Measurements from ENCODE around the gene SPATC1L.
"Not testable (repeated sequence)": the region's sequence is repeated elsewhere in the genome, so short reads cannot be mapped to it uniquely, and the experiment has no call there.

Gene SPATC1L

GRCh38 chr21:46149205-46149901 lies 34.9 kb downstream of the SPATC1L start:
- DNase-seq (ENCODE audit: low spot score), result no peak

- DNase-seq (ENCODE audit: low spot score), result no peak
Observed at GRCh38 chr21:46148106-46148505, 36.2 kb downstream of the SPATC1L start.

- DNase-seq (ENCODE audit: low spot score), result peak; percentile 29
Observed at GRCh38 chr21:46147429-46147828, 36.8 kb downstream of the SPATC1L start.

- no peak for DNase-seq (ENCODE audit: low spot score)
Observed at GRCh38 chr21:46146856-46147255, 37.4 kb downstream of the SPATC1L start.

GRCh38 chr21:46145840-46146691 lies 38.2 kb downstream of the SPATC1L start:
- DNase-seq (ENCODE audit: low spot score), result no peak

- DNase-seq (ENCODE audit: low spot score), result no peak
Observed at GRCh38 chr21:46145159-46145839, 39.0 kb downstream of the SPATC1L start.

GRCh38 chr21:46144464-46145070 lies 39.7 kb downstream of the SPATC1L start:
- no peak for DNase-seq (ENCODE audit: low spot score)

- no peak for DNase-seq (ENCODE audit: low spot score)
Observed at GRCh38 chr21:46142582-46143473, 41.4 kb downstream of the SPATC1L start.

- no peak for DNase-seq (ENCODE audit: low spot score)
Observed at GRCh38 chr21:46141767-46142581, 42.3 kb downstream of the SPATC1L start.

GRCh38 chr21:46140352-46141003 lies 43.8 kb downstream of the SPATC1L start:
- DNase-seq (ENCODE audit: low spot score), result not testable (repeated sequence)

- no peak for DNase-seq (ENCODE audit: low spot score)
Observed at GRCh38 chr21:46139686-46140085, 44.6 kb downstream of the SPATC1L start.

GRCh38 chr21:46138383-46138970 lies 45.8 kb downstream of the SPATC1L start:
- DNase-seq (ENCODE audit: low spot score), result no peak

- no peak for DNase-seq (ENCODE audit: low spot score)
Observed at GRCh38 chr21:46137908-46138307, 46.4 kb downstream of the SPATC1L start.

GRCh38 chr21:46136739-46137349 lies 47.4 kb downstream of the SPATC1L start:
- no peak for DNase-seq (ENCODE audit: low spot score)

- no peak for DNase-seq (ENCODE audit: low spot score)
Observed at GRCh38 chr21:46135782-46136395, 48.4 kb downstream of the SPATC1L start.

GRCh38 chr21:46131838-46132651 lies 52.2 kb downstream of the SPATC1L start:
- no peak for DNase-seq (ENCODE audit: low spot score)

- no peak for DNase-seq (ENCODE audit: low spot score)
Observed at GRCh38 chr21:46131588-46131837, 52.7 kb downstream of the SPATC1L start.

All from RKO (cell line).